H9 (cell line): ENCODE data around the gene RCOR3. TPM values are rescaled to one million over a fixed set of nuclear protein-coding genes. Genes with fewer than 3 reads are reported as not detected.

Experiments
- DNase-seq: peaks from one replicate; pipeline ENCODE4 v3.0.0-alpha.2; 2017
- H2AFZ ChIP-seq: one replicate; pipeline ENCODE4 v1.6.1; 2013; ENCODE audit warnings: mild to moderate bottlenecking, low read length, control low read depth, moderate library complexity
- H2AK5ac ChIP-seq: 2 replicates; pipeline ENCODE4 v1.6.1; 2013; ENCODE audit warnings: low read length, control low read depth, mixed read lengths; ENCODE audit not compliant: insufficient read length
- H2BK120ac ChIP-seq: one replicate; pipeline ENCODE4 v1.6.1; 2013; ENCODE audit warnings: low read depth, mild to moderate bottlenecking, low read length, control low read depth, inconsistent platforms; ENCODE audit not compliant: poor library complexity, severe bottlenecking
- H2BK12ac ChIP-seq: 2 replicates; pipeline ENCODE4 v1.6.1; 2013; ENCODE audit warnings: low read length, control low read depth, mixed read lengths, low read depth; ENCODE audit not compliant: insufficient read length
- H2BK15ac ChIP-seq: 2 replicates; pipeline ENCODE4 v1.6.1; 2013; ENCODE audit warnings: low read depth, low read length, control low read depth
- H2BK20ac ChIP-seq: one replicate; pipeline ENCODE4 v1.6.1; 2013; ENCODE audit warnings: low read depth, mild to moderate bottlenecking, low read length, control low read depth, inconsistent platforms; ENCODE audit not compliant: poor library complexity, severe bottlenecking
- H2BK5ac ChIP-seq: 2 replicates; pipeline ENCODE4 v1.6.1; 2013; ENCODE audit warnings: low read length, control low read depth, mixed read lengths; ENCODE audit not compliant: insufficient read length
- H3K14ac ChIP-seq: 2 replicates; pipeline ENCODE4 v1.6.1; 2013; ENCODE audit warnings: low read length, control low read depth; ENCODE audit not compliant: insufficient read depth
- H3K18ac ChIP-seq: 2 replicates; pipeline ENCODE4 v1.6.1; 2013; ENCODE audit warnings: low read depth, mild to moderate bottlenecking, mixed read lengths, low read length, control low read depth; ENCODE audit not compliant: insufficient read length
- H3K23ac ChIP-seq: 2 replicates; pipeline ENCODE4 v1.6.1; 2013; ENCODE audit warnings: low read length, control low read depth, mixed read lengths, low read depth; ENCODE audit not compliant: insufficient read length
- H3K23me2 ChIP-seq: 2 replicates; pipeline ENCODE4 v1.6.1; 2013; ENCODE audit warnings: low read depth, mild to moderate bottlenecking, mixed read lengths, low read length, control low read depth; ENCODE audit not compliant: insufficient read length, poor library complexity, severe bottlenecking
- H3K27ac ChIP-seq: 2 replicates; pipeline ENCODE4 v1.5.1; 2013; ENCODE audit warnings: low read length, control low read depth, mixed read lengths, low read depth; ENCODE audit not compliant: insufficient read length
- H3K27me3 ChIP-seq: 2 replicates; pipeline ENCODE4 v1.6.1; 2013; ENCODE audit warnings: low read length, control low read depth, inconsistent platforms; ENCODE audit not compliant: insufficient read depth
- H3K4ac ChIP-seq: 2 replicates; pipeline ENCODE4 v1.6.1; 2013; ENCODE audit warnings: low read depth, mild to moderate bottlenecking, control low read depth, inconsistent platforms, low read length, moderate library complexity
- H3K4me1 ChIP-seq: 2 replicates; pipeline ENCODE4 v1.6.1; 2013; ENCODE audit warnings: low read length, control low read depth, inconsistent platforms; ENCODE audit not compliant: insufficient read depth
- H3K4me2 ChIP-seq: 2 replicates; pipeline ENCODE4 v1.6.1; 2013; ENCODE audit warnings: low read length, control low read depth, mixed read lengths; ENCODE audit not compliant: insufficient read length, insufficient read depth
- H3K56ac ChIP-seq: 2 replicates; pipeline ENCODE4 v1.6.1; 2013; ENCODE audit warnings: low read depth, mild to moderate bottlenecking, mixed read lengths, low read length, control low read depth; ENCODE audit not compliant: insufficient read length
- H3K79me1 ChIP-seq: 2 replicates; pipeline ENCODE4 v1.6.1; 2013; ENCODE audit warnings: low read depth, mild to moderate bottlenecking, moderate library complexity, low read length, control low read depth, inconsistent platforms; ENCODE audit not compliant: insufficient read depth, poor library complexity, severe bottlenecking
- H3K79me2 ChIP-seq: 2 replicates; pipeline ENCODE4 v1.6.1; 2013; ENCODE audit warnings: low read length, control low read depth, inconsistent platforms; ENCODE audit not compliant: insufficient read depth
- H3K9ac ChIP-seq: 2 replicates; pipeline ENCODE4 v1.6.1; 2013; ENCODE audit warnings: low read length, control low read depth, mixed read lengths; ENCODE audit not compliant: insufficient read length; ENCODE audit errors: extremely low read depth
- H3K9me3 ChIP-seq: one replicate; pipeline ENCODE4 v1.6.1; 2013; ENCODE audit warnings: low read depth, low read length, inconsistent platforms; ENCODE audit not compliant: control insufficient read depth
- H3T11ph ChIP-seq: one replicate; pipeline ENCODE4 v1.6.1; 2013; ENCODE audit warnings: mild to moderate bottlenecking, low read length, control low read depth, inconsistent platforms
- H4K20me1 ChIP-seq: one replicate; pipeline ENCODE4 v1.6.1; 2013; ENCODE audit not compliant: control insufficient read depth, insufficient read length, insufficient read depth
- H4K5ac ChIP-seq: 2 replicates; pipeline ENCODE4 v1.6.1; 2013; ENCODE audit warnings: low read depth, mild to moderate bottlenecking, mixed read lengths, low read length, control low read depth; ENCODE audit not compliant: insufficient read length
- H4K8ac ChIP-seq: replicated peaks from 2 replicates; pipeline ENCODE4 v1.6.1; 2013; ENCODE audit warnings: low read length, control low read depth, mixed read lengths, low read depth; ENCODE audit not compliant: insufficient read length
- H4K91ac ChIP-seq: 2 replicates; pipeline ENCODE4 v1.6.1; 2013; ENCODE audit warnings: low read depth, mild to moderate bottlenecking, moderate library complexity, mixed read lengths, low read length, control low read depth; ENCODE audit not compliant: insufficient read length
- H3K27ac Mint-ChIP-seq, 3 experiments: 2 replicates in 2 of 3; 3 replicates in 1 of 3; pipeline ENCODE4 v1.8.0; 2020 to 2021; ENCODE audit warnings: mixed read lengths in 3 of 3, mild to moderate bottlenecking in 1 of 3, moderate library complexity in 1 of 3
- H3K27me3 Mint-ChIP-seq: 2 replicates; pipeline ENCODE4 v1.8.0; 2021; ENCODE audit warnings: low read depth, mild to moderate bottlenecking, moderate library complexity, mixed read lengths
- H3K36me3 Mint-ChIP-seq, 3 experiments: 2 replicates in 2 of 3; 3 replicates in 1 of 3; pipeline ENCODE4 v1.8.0; 2020 to 2021; ENCODE audit warnings: low read depth in 3 of 3, mixed read lengths in 3 of 3; ENCODE audit not compliant: insufficient read depth in 1 of 3
- H3K4me1 Mint-ChIP-seq, 2 experiments: 2 replicates each; pipeline ENCODE4 v1.8.0; 2020; ENCODE audit warnings: mixed read lengths in 2 of 2
- H3K4me3 Mint-ChIP-seq, 2 experiments: 2 replicates in 1 of 2; 3 replicates in 1 of 2; pipeline ENCODE4 v1.8.0; 2020 to 2021; ENCODE audit warnings: mild to moderate bottlenecking in 2 of 2, mixed read lengths in 2 of 2, moderate library complexity in 1 of 2
- H3K9me3 Mint-ChIP-seq, 2 experiments: 2 replicates in 1 of 2; 3 replicates in 1 of 2; pipeline ENCODE4 v1.8.0; 2020; ENCODE audit warnings: mild to moderate bottlenecking in 2 of 2, mixed read lengths in 2 of 2, moderate library complexity in 1 of 2
- CTCF ChIP-seq: fragments of 200-600 bp; sonication (generic); conservative IDR thresholded peaks from 3 replicates; pipeline ENCODE4 v1.8.0; 2021; ENCODE audit warnings: antibody characterized with exemption, mild to moderate bottlenecking
- WGBS: extraction: QIAGEN DNeasy Blood & Tissue Kit; methylation state at CpG from one replicate; pipeline ENCODE4 v1.1.7; 2013; ENCODE audit warnings: missing lambda C conversion rate, low lambda C conversion rate, mixed read lengths; ENCODE audit not compliant: insufficient read length; ENCODE audit errors: extremely low coverage; 5-methylcytosine and 5-hydroxymethylcytosine counted together
- total RNA-seq: library from RNA; stranded (reverse); gene quantifications from 2 replicates; pipeline ENCODE4 v1.2.1, GENCODE V29; 2021

RCOR3 gene
- total RNA-seq, 1 experiment from 2014 or later = 37.2 TPM

DNA sequence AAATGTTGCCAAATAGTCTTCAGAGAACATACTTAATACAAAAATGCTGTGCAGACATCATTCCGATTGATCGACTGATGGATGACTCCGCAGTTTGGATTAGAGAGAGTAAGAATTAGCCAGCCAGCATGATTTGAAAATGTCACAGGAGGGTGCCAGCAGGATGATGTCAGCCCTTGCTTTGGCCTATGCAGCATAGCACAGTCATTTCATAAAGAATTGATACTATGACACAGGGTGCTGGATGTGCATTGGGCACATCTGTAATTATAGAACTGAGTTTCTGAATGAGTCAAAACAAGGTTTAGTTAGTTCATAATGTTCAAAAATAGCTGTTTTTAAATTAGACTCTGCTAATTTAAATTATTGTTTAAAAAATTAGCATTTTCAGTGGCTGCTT, 45.9 kb downstream of the RCOR3 start:
- no CpG with 5 or more reads among the region's 3 CpGs for WGBS
- Histone ChIP-seq H4K20me1 (no peaks in the 10 kb centered on the region), H3K4me1 (no peaks in the 10 kb centered on the region), H2BK5ac (no peak overlapping the region), H3K79me2 (no peaks in the 10 kb centered on the region), H2BK12ac (no peak overlapping the region), H4K5ac (no peak overlapping the region), H3K9me3 (no peaks in the 10 kb centered on the region), H3K4ac (no peak overlapping the region), H3K27me3 (no peaks in the 10 kb centered on the region), H3K18ac (no peak overlapping the region), H3K9ac (no peak overlapping the region), H3K4me2 (no peak overlapping the region), H4K91ac (no peak overlapping the region), H3T11ph (no peak overlapping the region), H3K23me2 (no peaks in the 10 kb centered on the region), H2BK15ac (no peak overlapping the region), H2AFZ (no peak overlapping the region), H2BK20ac (no peak overlapping the region), H4K8ac (no peak overlapping the region), H3K23ac (no peak overlapping the region), H2BK120ac (no peak overlapping the region), H3K79me1 (no peaks in the 10 kb centered on the region), H3K27ac (no peak overlapping the region), H2AK5ac (no peak overlapping the region), H3K56ac (no peak overlapping the region), H3K14ac (no peak overlapping the region)
- Mint-ChIP-seq H3K4me1 (peaks cover 3 to 12% of the 10 kb centered on the region in 2 experiments; a peak in 2 of 4 replicates), H3K27ac (peak overlapping the region in 1 of 3 experiments; percentile 47; a peak in 2 of 7 replicates), H3K9me3 (no peaks in the 10 kb centered on the region), H3K36me3 (peaks cover 5 to 35% (median 19%) of the 10 kb centered on the region in 3 experiments; a peak in 6 of 7 replicates), H3K4me3 (no peak overlapping the region), H3K27me3 (no peaks in the 10 kb centered on the region)
- DNase-seq = no peak
- TF ChIP-seq CTCF = no peak
